Uterus (tissue), 2 donors: ENCODE data around the gene FAM110D.

Source experiments
- POLR2A ChIP-seq, 2 donors: fragments of 450-650 bp; IDR thresholded peaks; one replicate each; pipeline ENCODE4 v1.6.1; 2016; ENCODE audit warnings: antibody characterized with exemption in 2 of 2, mild to moderate bottlenecking in 1 of 2, moderate library complexity in 1 of 2
- TF ChIP-seq, protein P1 (sequence below), 4 experiments: fragments of 200-600 bp in 2 of 4; fragments of 450-650 bp in 2 of 4; sonication (generic) in 2 of 4; IDR thresholded peaks; one replicate each; pipeline ENCODE4 v1.5.1; 2016 to 2019; ENCODE audit warnings: antibody characterized with exemption in 4 of 4, mild to moderate bottlenecking in 2 of 4, moderate library complexity in 1 of 4

- TF ChIP-seq, protein P1, sequence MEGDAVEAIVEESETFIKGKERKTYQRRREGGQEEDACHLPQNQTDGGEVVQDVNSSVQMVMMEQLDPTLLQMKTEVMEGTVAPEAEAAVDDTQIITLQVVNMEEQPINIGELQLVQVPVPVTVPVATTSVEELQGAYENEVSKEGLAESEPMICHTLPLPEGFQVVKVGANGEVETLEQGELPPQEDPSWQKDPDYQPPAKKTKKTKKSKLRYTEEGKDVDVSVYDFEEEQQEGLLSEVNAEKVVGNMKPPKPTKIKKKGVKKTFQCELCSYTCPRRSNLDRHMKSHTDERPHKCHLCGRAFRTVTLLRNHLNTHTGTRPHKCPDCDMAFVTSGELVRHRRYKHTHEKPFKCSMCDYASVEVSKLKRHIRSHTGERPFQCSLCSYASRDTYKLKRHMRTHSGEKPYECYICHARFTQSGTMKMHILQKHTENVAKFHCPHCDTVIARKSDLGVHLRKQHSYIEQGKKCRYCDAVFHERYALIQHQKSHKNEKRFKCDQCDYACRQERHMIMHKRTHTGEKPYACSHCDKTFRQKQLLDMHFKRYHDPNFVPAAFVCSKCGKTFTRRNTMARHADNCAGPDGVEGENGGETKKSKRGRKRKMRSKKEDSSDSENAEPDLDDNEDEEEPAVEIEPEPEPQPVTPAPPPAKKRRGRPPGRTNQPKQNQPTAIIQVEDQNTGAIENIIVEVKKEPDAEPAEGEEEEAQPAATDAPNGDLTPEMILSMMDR (IDR thresholded peaks at IDR 0.05): no peak
- TF ChIP-seq POLR2A (IDR thresholded peaks at IDR 0.05): no peak
Measured at GRCh38 chr1:26197813-26198212, 38.9 kb downstream of the FAM110D start.
